Measurements from ENCODE around the gene ALKBH5. TPM values are rescaled to one million over a fixed set of nuclear protein-coding genes. Genes with fewer than 3 reads are reported as not detected.

ALKBH5 gene
- total RNA-seq, 1 donor from 2014 or later, result 108 TPM

DNA sequence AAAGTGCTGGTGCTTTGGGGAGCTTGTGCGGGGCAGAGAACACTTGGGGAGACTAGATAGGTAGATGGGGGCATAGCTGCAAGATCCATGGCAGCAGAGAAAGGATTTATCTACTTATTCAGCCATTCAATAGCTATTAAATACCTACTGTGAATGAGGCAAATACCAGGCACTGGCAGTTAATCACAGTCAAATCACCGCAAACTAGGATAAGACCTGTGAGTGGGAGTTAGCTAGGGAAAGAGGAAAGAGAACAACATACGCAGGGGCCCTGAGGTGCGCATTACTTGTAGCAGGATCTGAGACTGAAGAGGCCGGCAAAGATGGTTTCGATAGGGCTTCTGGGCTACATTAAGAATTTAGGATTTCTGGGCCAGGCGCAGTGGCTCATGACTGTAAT lies 3.8 kb upstream of the ALKBH5 start:
- no peak for DNase-seq (ENCODE audit: low spot score)
- no peaks in the 10 kb centered on the region for H3K27me3 Mint-ChIP-seq (ENCODE audit: low read depth)
- H3K4me3 Mint-ChIP-seq (ENCODE audit: unreplicated experiment), result no peak overlapping the region
- TF ChIP-seq, protein P1, sequence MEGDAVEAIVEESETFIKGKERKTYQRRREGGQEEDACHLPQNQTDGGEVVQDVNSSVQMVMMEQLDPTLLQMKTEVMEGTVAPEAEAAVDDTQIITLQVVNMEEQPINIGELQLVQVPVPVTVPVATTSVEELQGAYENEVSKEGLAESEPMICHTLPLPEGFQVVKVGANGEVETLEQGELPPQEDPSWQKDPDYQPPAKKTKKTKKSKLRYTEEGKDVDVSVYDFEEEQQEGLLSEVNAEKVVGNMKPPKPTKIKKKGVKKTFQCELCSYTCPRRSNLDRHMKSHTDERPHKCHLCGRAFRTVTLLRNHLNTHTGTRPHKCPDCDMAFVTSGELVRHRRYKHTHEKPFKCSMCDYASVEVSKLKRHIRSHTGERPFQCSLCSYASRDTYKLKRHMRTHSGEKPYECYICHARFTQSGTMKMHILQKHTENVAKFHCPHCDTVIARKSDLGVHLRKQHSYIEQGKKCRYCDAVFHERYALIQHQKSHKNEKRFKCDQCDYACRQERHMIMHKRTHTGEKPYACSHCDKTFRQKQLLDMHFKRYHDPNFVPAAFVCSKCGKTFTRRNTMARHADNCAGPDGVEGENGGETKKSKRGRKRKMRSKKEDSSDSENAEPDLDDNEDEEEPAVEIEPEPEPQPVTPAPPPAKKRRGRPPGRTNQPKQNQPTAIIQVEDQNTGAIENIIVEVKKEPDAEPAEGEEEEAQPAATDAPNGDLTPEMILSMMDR (IDR thresholded peaks at IDR 0.05), result no peak
- peaks cover 11% of the 10 kb centered on the region for H3K4me1 Mint-ChIP-seq (ENCODE audit: low read depth)
- H3K27ac Mint-ChIP-seq (ENCODE audit: unreplicated experiment), result no peak overlapping the region
- H3K36me3 Mint-ChIP-seq (ENCODE audit: low read depth), result no peaks in the 10 kb centered on the region
- H3K9me3 Mint-ChIP-seq (ENCODE audit: low read depth), result no peaks in the 10 kb centered on the region

DNA sequence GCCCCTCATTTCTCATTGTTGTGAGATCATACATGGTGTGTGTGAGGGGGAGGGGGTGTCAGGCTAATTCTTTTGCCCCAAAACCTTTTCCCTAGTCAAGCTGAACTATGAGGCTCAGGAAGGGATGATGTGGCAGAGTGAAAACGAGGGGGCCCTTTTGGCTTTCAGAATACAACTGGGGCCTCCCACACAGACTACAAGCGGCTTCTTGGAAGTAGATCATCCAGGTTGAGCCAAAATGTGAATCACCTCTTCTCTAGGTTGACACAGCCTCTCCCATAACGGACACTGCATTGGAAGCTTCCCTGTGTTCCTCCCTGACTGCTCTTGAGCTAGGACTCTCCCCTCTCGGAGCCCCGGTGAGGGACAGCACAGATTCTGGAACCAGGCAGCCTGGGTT lies 2.3 kb upstream of the ALKBH5 start:
- H3K27ac Mint-ChIP-seq (ENCODE audit: unreplicated experiment), result no peak overlapping the region
- no peaks in the 10 kb centered on the region for H3K9me3 Mint-ChIP-seq (ENCODE audit: low read depth)
- H3K4me1 Mint-ChIP-seq (ENCODE audit: low read depth), result peaks cover 27% of the 10 kb centered on the region
- no peak for DNase-seq (ENCODE audit: low spot score)
- H3K4me3 Mint-ChIP-seq (ENCODE audit: unreplicated experiment), result no peak overlapping the region
- H3K36me3 Mint-ChIP-seq (ENCODE audit: low read depth), result no peaks in the 10 kb centered on the region
- no peaks in the 10 kb centered on the region for H3K27me3 Mint-ChIP-seq (ENCODE audit: low read depth)
- TF ChIP-seq, protein P1 (IDR thresholded peaks at IDR 0.05), result no peak

DNA sequence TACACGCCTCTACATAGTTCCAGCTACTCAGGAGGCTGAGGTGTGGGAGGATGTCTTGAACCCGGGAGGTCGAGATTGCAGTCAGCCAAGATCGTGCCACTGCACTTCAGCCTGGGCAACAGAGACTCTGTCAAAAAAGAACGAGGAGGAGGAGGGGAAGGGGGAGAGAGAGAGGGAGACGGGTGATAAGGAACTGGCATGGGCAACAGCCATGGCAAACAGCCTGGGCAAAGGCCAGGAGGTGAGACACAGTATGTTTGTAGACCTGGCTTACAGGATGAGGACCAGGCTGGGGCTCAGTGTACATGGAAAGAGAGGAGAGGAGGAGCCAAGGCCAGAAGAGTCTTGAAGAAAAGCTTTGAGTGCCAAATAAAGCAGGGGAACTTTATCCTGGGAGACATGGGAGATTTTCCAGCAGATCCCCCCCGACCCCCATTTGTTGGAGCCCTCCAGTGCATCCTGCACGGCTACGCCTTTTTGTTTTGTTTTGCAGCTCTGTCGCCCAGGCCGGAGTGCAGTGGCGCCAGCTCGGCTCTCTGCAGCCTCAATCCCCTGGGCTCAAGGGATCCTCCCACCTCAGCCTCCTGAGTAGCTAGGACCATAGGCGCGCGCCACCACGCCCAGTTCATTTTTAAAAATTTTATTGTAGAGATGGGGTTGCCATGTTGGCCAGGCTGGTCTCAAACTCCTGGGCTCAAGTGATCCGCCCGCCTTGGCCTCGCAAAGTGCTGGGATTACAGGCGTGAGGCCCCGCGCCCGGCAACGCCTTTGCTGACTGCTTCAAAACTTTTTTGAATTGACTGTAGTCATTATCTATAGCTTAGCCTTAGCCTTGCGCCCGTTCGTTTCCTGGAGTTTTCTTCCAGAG lies 1.3 kb upstream of the ALKBH5 start:
- H3K9me3 Mint-ChIP-seq (ENCODE audit: low read depth), result no peaks in the 10 kb centered on the region
- no peak for DNase-seq (ENCODE audit: low spot score)
- TF ChIP-seq, protein P1 (IDR thresholded peaks at IDR 0.05), result no peak

DNA sequence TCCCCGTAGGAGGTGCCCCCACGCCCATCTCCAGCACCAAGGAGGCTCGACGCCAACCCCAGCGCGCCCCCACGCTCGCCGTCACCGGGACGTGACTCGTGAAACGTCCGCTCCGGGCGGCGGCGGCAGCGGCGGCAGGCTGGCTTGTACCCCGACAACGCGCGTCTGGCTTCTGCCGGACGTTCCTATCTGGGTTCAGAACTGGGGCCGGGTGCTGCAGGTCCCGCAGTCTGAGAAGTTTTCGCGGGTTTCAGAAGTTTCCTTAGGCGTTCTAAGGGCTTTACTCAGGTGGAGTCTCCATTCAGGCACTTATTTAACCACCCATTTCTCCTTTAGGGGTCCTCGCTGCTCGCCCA lies 672 bp upstream of the ALKBH5 start:
- TF ChIP-seq, protein P1 (IDR thresholded peaks at IDR 0.05), result no peak
- Mint-ChIP-seq H3K4me1 (ENCODE audit: low read depth) (peaks cover 42% of the 10 kb centered on the region), H3K27ac (ENCODE audit: unreplicated experiment) (peak overlapping the region; percentile 99), H3K9me3 (ENCODE audit: low read depth) (no peaks in the 10 kb centered on the region), H3K4me3 (ENCODE audit: unreplicated experiment) (peak overlapping the region; percentile 92), H3K27me3 (ENCODE audit: low read depth) (no peaks in the 10 kb centered on the region), H3K36me3 (ENCODE audit: low read depth) (peaks cover 3% of the 10 kb centered on the region)
- DNase-seq (ENCODE audit: low spot score), result no peak

More for the DNA sequence above, 1.3 kb upstream of the ALKBH5 start:
- Mint-ChIP-seq H3K4me3 (ENCODE audit: unreplicated experiment) (peak overlapping the region; percentile 92), H3K36me3 (ENCODE audit: low read depth) (peaks cover 3% of the 10 kb centered on the region), H3K27ac (ENCODE audit: unreplicated experiment) (peak overlapping the region; percentile 99), H3K4me1 (ENCODE audit: low read depth) (peaks cover 36% of the 10 kb centered on the region), H3K27me3 (ENCODE audit: low read depth) (no peaks in the 10 kb centered on the region)

DNA sequence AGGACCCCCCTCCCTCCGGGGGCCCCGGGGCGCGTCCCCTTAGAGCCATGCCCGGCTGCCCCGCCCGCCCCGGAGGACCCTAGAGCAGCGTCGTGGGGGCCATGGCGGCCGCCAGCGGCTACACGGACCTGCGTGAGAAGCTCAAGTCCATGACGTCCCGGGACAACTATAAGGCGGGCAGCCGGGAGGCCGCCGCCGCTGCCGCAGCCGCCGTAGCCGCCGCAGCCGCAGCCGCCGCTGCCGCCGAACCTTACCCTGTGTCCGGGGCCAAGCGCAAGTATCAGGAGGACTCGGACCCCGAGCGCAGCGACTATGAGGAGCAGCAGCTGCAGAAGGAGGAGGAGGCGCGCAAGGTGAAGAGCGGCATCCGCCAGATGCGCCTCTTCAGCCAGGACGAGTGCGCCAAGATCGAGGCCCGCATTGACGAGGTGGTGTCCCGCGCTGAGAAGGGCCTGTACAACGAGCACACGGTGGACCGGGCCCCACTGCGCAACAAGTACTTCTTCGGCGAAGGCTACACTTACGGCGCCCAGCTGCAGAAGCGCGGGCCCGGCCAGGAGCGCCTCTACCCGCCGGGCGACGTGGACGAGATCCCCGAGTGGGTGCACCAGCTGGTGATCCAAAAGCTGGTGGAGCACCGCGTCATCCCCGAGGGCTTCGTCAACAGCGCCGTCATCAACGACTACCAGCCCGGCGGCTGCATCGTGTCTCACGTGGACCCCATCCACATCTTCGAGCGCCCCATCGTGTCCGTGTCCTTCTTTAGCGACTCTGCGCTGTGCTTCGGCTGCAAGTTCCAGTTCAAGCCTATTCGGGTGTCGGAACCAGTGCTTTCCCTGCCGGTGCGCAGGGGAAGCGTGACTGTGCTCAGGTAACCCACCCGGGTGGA lies 759 bp downstream of the ALKBH5 start:
- no peak for DNase-seq (ENCODE audit: low spot score)
- Mint-ChIP-seq H3K27ac (ENCODE audit: unreplicated experiment) (peak overlapping the region; percentile 93), H3K27me3 (ENCODE audit: low read depth) (no peaks in the 10 kb centered on the region), H3K9me3 (ENCODE audit: low read depth) (no peaks in the 10 kb centered on the region), H3K36me3 (ENCODE audit: low read depth) (peaks cover 8% of the 10 kb centered on the region), H3K4me3 (ENCODE audit: unreplicated experiment) (peak overlapping the region; percentile 92), H3K4me1 (ENCODE audit: low read depth) (peaks cover 52% of the 10 kb centered on the region)
- TF ChIP-seq, protein P1 (IDR thresholded peaks at IDR 0.05), result no peak

Measured in chondrocyte (in vitro differentiated cells).